ENCODE measurements around the gene ARMH4.

The ARMH4 gene

DNA sequence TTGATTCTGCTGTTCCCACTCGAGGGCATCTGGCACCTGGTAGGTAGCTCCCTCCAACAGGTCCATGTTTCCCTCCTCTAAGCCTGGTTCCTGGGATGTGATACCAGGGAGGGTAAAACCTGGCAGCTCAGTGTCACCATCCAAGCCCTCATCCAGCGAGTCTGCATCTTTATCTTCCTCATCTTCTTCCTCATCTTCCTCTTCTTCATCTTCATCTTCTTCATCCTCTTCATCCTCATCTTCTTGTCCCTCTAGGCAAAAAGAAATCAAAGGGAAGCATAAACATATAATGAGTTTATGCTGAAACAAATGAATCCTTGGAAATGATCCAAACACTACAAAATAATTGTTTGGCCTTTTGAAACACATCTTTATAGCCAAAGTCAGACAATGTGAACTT, 55.3 kb downstream of the ARMH4 start:
- no peak for DNase-seq

DNA sequence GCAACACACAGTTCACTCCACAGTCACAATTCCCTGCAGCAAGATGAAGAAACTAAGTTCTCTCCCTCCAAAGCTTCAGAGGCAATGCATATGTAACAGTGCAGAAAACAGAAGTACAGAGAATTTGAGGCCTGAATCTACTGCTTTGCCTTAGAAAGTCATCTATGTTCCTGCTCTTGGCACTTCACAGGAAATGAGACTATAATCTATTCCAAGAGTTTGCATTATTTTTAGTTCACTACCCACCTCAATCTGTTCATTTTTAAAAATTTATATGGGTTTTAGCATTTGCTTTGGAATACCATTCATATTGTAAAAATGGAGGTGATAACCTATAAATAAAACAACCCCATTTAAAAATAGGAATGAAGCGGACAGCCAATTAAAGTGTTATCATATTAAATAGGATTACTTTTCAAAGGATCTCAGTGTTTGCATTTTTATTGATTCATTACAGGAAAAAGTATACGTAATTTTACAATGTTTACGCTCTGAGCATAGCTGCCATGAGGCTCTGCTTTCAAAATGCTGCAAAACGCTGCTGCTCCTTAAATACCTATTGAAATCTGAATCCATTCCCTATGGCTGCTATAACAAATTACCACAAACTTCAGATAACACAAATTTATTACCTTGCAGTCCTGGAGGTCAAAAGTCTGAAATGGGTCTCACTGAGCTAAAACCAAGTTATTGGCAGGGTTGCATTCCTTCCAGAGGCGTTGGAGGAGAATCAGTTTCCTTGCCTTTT, 60.0 kb downstream of the ARMH4 start:
- no peak for DNase-seq

DNA sequence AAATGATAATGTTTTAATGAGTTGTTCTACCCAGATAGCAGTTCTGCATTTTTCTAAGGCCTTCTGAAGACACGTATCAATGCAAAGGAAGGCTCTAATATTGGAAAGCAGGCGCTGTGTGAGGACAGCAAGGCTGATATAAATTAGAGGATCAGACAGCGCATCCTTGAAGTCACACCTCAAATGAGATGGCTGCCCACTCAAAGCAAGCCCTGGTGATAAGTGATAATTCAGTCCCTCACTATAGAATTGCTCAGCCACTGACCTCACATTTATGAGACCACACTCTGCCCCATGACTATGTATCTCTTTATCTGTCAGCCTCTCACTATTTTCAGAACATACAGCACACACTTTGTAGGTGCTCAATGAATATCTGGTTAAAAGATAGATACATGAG, 62.4 kb downstream of the ARMH4 start:
- DNase-seq, result no peak

DNA sequence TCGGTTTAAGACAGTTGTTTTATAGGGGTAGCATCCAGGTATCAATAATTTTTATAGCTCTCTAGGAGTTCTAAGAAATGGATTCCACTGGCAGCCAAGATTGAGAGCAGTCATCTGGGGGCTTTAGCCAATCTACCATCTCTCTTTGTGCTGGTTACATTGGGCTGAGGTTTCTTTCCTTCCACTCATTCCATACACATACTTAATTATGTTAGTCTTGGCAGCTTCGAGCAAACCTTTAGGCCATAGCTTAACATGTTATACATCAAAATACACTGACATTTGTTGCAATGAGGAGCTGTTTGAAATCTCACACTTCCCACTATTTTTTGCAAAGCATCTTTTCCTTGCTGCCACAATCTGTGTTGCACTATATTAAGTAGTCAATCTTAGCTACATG, 63.1 kb downstream of the ARMH4 start:
- DNase-seq, result no peak

DNA sequence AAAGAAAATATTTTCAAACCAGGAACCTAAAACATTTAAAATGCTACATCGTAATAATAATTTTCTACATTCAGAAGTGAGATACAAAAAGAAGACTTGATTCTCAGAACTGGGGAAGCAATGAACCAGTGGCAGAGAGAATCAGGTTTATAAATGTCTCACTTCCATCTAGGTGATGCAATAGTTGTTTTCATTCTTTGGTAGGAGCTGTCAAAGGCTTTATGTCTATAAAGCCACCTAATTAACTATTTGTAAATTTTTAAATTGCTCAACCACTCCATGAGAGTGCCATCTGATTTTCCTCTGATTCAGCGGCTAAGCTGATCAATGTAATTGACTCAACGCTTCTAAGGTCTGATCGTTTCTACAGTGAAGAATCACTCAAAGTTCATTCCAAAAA, 66.1 kb downstream of the ARMH4 start:
- no peak for DNase-seq

DNA sequence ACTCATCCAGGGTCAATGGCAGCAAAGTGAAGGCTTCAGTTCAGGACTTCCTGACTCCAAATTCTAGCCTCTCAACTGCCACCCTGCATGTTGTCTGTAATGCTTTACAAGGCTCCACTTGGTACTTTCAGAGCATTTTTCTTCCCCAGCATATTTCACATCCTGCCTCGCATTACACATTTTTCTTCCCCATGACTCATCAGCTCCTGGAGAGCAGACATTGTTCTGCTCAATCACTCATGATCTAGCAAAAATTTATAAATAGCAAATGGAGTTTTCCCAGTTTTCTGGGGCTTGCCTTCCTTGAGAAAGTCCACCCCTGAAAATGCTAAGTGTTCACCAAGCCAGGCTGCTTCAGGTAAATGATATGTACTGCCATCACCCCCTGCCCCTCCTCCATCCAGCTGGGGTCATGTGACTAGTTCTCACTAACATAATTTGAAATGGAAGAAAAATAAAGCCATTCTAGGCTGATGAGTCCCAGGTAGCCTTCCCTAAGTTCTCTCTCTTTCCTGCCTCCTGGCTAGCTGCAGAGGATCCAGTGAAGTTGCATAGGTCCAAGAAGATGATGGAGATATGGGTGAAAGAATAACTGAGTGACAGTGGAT, 69.4 kb downstream of the ARMH4 start:
- DNase-seq, result no peak

DNA sequence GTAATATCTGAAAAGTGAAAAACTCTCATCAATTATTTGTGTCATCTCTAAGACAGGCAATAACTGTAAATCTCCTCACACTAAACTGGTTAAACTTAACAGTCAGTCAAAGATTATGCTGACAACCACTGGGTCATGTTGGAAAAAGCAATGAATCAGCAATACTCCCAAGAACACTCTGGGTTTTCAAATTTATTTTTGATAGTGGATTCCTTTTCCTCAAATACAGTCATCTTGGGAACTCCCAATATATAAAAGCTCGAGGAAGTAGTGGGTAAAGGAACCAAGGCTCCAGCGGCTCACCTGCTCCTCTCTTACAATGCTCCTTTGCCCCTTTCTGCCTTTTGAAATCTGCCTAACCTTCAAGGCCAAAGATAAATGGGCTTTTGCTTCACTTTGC, 70.0 kb downstream of the ARMH4 start:
- no peak for DNase-seq

DNA sequence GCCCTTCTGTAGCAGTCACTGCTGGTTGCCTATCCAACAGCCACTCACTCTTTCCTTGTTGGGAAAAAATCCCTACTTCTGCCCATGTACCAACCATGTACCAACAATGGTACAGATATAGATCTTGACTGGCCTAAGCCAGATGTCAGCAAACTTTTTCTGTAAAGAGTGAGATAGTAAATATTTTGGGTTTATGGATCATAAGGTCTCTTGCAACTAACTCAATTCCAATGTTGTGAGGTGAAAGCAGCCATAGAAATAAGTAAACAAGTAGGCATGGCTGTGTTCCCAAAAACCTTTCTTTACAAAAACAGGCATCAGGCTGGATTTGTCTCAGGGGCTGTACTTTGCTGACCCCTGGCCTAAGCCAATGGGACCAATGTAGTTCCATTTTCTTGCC, 73.5 kb downstream of the ARMH4 start:
- DNase-seq, result no peak

DNA sequence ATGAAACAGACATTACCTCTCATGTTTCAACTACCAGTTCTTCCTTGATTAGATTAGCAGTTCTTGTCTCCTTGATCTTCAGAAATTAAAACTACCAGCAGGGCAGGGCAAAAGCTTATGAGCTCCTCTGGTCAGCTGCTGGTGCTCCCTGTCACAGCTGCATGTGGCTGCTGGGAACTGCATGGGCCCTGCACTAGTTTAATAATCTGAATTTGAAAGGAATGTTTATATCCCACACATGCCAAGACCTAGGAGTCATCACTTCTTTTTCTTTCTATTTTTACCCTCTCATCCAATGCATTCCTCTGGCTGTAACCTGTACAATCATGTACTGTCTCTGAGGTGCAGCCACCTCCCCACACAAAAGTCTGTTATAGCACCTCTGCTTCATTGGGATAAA, 73.9 kb downstream of the ARMH4 start:
- no peak for DNase-seq

DNA sequence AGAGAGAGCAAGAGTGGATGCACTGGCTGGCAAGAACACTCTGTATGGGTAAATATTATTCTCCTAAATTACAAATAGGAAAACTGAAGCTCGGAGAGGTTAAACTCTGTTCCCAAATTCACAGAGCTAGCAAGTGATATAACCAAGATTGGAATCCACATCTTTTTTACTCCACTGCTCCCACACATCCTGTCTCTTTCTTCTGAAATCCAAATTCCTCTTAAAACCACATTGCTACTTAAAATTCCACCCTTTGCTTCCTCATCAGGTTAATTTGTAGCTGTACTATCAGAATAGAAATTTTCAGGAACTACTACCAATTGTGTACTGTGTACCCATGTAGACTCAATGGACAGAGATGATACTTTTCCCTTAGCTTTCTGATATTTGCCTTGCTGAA, 74.4 kb downstream of the ARMH4 start:
- DNase-seq, result no peak

DNA sequence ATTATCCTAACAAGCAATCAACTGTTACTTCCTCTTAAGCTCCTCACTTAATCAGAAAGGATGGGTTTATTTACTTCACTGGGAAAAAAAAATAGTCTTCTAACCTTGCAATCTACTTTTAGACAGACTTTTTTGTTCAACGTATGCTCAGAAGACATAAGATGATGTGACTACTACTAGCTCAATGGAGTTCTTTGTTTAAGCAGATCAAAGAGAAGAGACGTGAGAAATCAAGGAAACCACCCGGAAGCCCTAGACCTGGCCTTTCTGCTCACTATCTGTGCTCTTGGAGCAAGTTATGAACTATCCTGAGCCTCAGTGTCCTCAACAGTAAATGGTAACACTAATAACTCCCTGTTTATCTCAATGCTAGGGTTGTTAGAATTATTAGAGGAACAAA, 78.5 kb downstream of the ARMH4 start:
- no peak for DNase-seq

DNA sequence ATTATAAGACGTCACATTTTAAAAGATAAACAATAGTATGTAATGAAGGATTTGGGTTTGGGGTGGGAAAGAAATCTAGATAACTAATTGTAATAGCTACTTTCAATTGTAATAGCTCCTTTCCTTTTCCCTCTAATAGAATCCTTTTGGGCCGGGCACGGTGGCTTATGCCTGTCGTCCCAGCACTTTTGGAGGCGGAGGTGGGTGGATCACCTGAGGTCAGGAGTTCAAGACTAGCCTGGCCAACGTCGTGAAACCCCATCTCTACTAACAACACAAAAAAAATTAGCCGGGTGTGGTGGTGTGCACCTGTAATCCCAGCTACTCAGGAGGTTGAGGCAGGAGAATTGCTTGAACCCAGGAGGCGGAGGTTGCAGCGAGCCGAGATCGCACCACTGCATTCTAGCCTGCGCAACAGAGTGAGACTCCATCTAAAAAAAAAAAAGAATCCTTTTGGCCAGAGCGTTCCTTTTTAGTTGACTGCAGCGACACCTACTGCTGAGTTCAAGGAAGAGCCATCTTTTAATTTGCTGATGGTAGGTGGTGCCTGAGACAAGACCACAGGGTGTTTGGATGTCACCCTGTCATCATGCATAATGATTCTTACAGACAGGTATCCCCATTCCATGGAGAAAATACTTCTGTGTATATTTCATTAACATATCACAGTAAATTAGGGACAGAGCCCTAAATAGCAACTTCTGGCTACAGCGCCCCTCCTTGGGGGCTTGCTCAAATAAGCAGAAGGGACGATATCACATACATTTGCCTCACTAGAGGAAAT, 79.5 kb downstream of the ARMH4 start:
- DNase-seq, result peak; percentile 7 to 32

DNA sequence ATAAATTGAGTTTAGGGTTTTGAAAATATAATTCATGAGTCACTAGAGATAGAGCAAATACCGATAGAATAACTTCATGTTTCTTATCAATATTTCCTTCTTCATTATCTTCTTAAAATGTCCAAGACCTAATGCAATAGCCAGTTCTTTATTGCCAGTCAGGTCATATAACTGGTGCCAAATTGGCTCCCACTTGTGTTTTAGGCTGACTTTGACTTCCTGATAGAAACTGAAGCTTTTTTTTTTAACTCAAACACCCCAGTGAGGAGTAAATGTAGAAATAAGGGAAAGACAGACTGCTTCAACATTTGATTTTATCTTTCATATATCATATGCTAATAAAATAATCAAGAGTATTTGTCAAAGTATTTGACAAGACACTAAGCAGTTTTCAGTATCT, 80.7 kb downstream of the ARMH4 start:
- no peak for DNase-seq

DNA sequence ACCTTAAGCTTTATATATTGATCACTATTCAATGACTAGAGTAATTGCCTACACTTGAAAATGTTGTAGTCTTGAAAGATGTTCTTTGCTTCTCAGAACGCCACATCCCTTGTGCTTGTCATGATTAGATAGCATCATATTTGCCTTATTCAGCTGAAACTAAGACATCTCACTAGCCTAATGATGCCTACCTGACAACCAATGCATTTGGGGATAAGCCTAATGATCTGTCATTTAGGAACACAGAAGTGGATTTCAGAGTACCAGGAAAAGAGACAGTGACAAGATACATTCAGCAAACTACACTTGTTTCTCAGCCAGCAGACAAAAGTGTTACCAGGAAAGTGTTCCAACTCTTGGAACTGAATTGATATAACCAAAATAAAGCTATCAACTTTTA, 83.7 kb downstream of the ARMH4 start:
- no peak for DNase-seq

DNA sequence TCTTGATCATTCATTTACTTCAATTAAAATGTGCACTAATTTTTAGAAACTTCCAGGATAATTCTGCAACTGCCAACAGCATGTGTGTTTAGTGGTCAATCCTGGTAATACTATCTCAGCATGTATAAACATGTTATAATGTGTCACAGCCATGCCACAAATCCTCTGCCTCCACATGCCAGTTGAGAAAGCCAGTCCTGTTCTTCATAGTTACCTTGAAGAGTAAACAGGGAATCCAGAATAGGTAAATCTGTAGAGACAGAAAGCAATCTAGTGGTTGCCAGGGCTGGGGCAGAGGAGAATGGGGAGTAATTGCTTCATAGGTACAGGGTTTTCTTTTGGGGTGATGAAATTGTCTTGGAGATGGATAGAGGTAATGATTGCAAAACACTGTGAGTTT, 85.9 kb downstream of the ARMH4 start:
- DNase-seq, result no peak

DNA sequence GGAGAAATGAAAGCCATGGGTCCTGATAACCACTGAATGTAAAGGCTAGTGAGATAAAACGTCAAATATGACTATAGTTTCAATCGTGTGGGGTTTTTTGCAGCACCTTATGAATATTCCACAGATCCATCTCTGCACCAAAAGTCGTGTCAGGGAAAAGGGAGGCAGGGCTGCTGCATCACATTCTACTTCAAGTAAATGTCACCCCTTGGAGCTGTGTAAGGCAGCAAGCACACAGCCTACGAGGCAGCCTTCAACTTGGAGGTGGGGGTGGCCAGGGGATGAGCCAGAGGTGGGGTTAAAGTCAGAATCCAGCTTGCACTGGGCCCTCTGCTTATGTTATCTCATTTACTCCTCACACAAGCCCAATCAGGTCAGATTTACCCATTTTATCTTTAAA, 90.4 kb downstream of the ARMH4 start:
- DNase-seq, result no peak

DNA sequence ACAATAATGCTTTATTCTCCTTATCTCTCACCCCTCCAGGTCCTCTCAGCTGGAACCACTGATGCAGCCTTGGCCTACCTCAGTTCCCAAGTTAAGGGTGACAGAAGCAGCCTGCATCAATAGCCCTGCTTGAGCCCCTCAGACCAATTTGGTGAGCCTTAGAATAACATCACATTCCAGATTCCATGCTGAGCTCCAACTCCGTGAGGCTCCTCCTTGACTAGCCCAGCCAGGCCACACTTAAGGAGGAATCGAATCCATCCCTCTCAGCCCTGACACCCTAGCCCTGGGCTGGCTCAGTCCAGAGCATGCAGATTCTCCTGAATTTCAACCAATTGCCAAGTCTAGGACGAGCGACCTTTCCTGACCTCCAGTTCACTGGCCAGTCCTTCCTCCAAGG, 91.1 kb downstream of the ARMH4 start:
- no peak for DNase-seq

DNA sequence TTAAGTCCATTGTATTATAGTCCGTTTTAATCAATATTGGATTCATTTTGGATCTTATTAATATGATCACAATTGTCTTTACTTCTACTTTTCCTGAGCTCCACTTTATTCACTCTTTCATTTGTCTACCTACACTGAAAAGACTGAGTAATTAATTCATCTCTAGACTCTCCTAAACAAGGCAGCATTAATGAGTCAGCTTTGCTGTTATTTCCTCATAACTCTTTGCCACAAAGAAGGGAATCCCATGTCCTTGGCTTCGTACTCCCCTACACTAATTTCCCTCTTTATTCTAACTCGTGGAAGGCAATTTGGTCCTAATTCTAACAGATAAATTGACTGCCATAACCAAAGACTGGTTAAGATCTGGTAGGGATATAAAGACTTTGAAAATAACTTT, 91.9 kb downstream of the ARMH4 start:
- no peak for DNase-seq

DNA sequence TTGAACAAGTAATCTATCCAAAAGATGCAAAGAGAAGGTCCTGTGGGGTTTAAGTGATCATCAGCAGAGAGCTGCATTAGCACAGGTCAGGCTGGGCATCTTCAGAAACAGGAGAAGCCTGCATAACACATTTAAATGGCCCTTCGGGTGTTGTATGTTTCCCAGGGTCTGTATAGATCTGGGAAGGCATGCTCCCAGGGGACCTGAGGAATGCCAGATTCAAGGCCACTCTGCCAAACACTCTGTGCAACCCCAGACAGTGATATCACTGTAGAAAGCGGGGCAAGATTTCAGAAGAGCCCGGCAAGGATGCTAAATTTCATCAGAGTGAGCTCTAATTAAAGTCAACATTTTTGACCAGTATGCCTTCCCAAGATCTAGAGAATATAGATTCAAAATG, 92.9 kb downstream of the ARMH4 start:
- no peak for DNase-seq

DNA sequence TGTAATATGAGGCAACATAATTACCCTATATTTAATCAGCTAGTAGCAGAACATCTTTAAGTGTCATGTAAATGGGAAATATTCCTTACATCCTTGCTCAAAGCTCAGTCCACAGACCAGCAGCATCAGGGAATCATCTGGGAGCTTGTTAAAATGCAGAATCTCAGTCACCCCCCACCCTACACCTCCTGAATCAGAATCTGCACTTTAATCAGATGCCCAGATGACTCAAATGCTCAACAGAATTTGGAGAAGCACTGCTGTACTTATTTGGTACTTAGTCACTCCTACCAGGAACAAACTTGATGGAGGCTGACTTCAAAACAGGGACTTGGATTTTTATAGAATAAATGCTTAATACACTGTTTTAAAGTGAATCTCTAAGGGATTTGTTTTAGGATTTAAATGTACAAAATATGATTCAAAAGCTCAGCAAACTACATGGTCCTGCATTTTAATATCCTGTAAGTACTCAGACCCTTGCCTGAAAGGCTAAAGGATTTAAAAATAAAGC, 96.5 kb downstream of the ARMH4 start:
- no peak for DNase-seq

DNA sequence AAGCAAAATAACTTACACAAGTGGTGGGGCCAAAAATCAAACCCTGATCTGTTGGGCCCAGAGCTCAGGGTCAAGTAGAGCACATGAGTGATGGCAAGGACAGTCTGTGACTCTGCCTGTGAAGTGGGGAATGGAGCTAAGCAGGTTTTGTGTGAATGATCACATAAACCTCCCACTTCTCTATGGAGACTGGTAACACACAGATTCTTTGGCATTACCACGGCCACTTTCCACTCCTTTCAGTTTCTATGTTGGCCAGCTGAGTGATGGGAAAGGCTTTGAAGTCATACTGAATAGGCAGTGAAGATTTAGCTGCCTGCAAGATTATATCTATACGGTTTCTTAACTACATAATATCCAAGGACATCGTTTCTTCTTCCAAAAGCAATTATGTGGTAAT, 97.9 kb downstream of the ARMH4 start:
- DNase-seq, result no peak

DNA sequence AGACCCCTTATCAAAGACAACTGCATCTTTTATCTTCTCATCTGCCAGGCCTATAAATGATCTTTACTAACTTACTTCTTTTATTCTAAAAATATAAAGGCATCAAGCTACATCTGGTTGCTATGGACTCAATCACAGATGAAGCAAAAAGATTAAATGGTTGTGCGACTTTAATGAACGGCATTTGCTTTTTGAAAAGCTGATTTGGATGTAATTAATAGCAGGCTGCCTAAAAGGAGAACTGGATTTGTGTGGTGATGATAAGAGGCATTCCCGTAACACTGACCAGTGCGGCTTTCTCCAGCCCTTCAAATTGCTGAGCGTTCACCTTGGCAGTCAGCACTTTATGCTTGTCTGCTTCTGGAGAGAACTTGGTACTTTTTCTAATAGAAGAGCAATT, 103.8 kb downstream of the ARMH4 start:
- DNase-seq, result no peak

DNA sequence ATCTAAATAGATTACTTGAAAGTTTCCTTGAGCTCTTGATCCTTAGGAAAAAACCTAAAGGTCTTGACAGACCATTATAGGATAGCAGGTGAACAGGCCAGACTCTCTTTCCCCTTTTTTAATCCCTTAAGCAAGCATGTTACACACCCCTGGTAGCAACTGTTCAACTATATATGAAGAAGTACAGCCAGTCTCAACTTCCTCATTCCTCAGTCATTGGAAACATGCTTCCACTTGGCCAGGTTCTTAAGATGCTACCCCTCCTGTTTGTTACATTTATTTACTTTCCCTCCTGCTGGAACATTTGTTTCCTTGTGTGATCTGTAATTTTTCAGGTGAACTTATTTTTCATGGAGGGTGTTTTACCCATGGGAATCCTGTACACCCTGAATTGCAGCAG, 124.1 kb downstream of the ARMH4 start:
- no peak for DNase-seq

DNA sequence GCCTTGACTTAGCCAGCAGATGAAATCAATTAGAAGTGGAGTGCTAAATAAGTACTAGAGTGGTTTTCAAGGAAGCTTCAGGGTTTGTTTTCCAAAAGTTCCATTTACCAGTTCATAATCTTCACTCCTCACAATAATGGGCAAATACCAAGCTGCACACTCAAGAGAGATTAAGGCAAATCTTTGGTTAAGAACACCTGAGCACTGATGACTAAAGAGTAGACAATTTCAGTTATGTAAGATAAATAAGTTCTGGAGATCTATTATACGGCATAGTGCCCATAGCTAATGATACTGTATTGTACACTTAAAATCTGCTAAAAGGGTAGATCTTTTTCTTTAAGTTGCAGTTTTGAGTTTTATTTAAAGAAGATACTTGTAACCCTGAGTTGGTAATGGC, 125.0 kb downstream of the ARMH4 start:
- no peak for DNase-seq

All from activated CD4-positive, alpha-beta T cell treated with anti-CD3 and anti-CD28 coated beads for 4 hours (primary cell).